Esophagus (tissue), 2 donors: Measurements from ENCODE around the gene ADIPOR2. TPM values are rescaled to one million over a fixed set of nuclear protein-coding genes. Genes with fewer than 3 reads are reported as not detected.

Experiments
- H3K27ac ChIP-seq, 2 donors: one replicate each; pipeline ENCODE4 v1.5.1; 2013; ENCODE audit warnings: low read depth in 2 of 2, mild to moderate bottlenecking in 2 of 2, inconsistent platforms in 1 of 2, low read length in 1 of 2, moderate library complexity in 1 of 2
- H3K27me3 ChIP-seq, 2 donors: one replicate each; pipeline ENCODE4 v1.6.1; 2013; ENCODE audit warnings: low read length in 2 of 2, control low read depth in 1 of 2, mild to moderate bottlenecking in 1 of 2; ENCODE audit not compliant: insufficient read depth in 2 of 2, control insufficient read depth in 1 of 2
- H3K36me3 ChIP-seq, 2 donors: one replicate each; pipeline ENCODE4 v1.6.1; 2013; ENCODE audit warnings: low read length in 1 of 2; ENCODE audit not compliant: control insufficient read depth in 2 of 2, insufficient read depth in 2 of 2
- H3K4me1 ChIP-seq, 2 donors: one replicate each; pipeline ENCODE4 v1.6.1; 2013; ENCODE audit warnings: low read length in 1 of 2; ENCODE audit not compliant: control insufficient read depth in 2 of 2, insufficient read depth in 2 of 2
- H3K4me3 ChIP-seq, 2 donors: one replicate each; pipeline ENCODE4 v1.5.1; 2013; ENCODE audit warnings: low read length in 2 of 2, mild to moderate bottlenecking in 2 of 2, low read depth in 1 of 2, moderate library complexity in 1 of 2
- H3K9me3 ChIP-seq, 2 donors: one replicate each; pipeline ENCODE4 v1.6.1; 2013; ENCODE audit warnings: mild to moderate bottlenecking in 2 of 2, low read depth in 1 of 2, low read length in 1 of 2, moderate library complexity in 1 of 2; ENCODE audit not compliant: control insufficient read depth in 2 of 2, insufficient read depth in 1 of 2
- WGBS, 2 donors: extraction: QIAGEN DNeasy Blood & Tissue Kit; methylation state at CpG; one replicate each; pipeline ENCODE4 v1.1.7; 2013; 5-methylcytosine and 5-hydroxymethylcytosine counted together
- polyA plus RNA-seq, 2 donors: library from polyadenylated mRNA; stranded (reverse); fragments of 200-250 nt; gene quantifications; one replicate each; pipeline ENCODE4 v1.2.3, GENCODE V29; 2013
- donor health status: healthy with polysubstance abuse.
- donor health status: Bipolar disorder and iron deficiency.

Gene ADIPOR2
- polyA plus RNA-seq, 2 donors: 29.9 to 33.7 TPM

DNA sequence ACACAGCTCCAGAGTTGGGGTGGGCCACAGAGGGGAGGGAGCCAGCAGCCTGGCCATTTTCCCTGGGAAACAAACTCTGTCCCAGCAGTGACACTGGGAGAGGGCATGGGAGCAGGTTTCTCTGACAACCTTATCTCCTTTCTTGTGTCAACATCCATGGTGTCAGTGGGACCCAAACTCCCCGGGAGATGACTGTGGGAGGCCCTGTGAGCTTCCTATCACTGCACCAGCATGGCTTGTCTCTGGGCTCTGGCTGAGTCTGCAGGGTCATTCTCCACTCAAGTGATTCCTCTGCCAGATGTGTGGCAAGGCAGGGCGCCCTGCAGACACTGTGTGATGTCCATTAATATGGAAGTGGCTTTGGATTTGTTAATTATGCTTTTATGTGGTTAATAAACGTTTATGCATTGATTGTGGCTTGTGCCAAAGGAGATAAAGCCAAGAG lies 139.6 kb downstream of the ADIPOR2 start:
- no peak overlapping the region for H3K4me3 ChIP-seq
- H3K36me3 ChIP-seq: no peaks in the 10 kb centered on the region
- no peak overlapping the region for H3K27ac ChIP-seq
- no peaks in the 10 kb centered on the region for H3K9me3 ChIP-seq
- H3K4me1 ChIP-seq: peaks cover 7% of the 10 kb centered on the region in 2 donors
- peaks cover 0 to 3% of the 10 kb centered on the region in 2 donors for H3K27me3 ChIP-seq
- 24 to 25% methylated on average over 3 of the region's 3 CpGs for WGBS, 2 donors

DNA sequence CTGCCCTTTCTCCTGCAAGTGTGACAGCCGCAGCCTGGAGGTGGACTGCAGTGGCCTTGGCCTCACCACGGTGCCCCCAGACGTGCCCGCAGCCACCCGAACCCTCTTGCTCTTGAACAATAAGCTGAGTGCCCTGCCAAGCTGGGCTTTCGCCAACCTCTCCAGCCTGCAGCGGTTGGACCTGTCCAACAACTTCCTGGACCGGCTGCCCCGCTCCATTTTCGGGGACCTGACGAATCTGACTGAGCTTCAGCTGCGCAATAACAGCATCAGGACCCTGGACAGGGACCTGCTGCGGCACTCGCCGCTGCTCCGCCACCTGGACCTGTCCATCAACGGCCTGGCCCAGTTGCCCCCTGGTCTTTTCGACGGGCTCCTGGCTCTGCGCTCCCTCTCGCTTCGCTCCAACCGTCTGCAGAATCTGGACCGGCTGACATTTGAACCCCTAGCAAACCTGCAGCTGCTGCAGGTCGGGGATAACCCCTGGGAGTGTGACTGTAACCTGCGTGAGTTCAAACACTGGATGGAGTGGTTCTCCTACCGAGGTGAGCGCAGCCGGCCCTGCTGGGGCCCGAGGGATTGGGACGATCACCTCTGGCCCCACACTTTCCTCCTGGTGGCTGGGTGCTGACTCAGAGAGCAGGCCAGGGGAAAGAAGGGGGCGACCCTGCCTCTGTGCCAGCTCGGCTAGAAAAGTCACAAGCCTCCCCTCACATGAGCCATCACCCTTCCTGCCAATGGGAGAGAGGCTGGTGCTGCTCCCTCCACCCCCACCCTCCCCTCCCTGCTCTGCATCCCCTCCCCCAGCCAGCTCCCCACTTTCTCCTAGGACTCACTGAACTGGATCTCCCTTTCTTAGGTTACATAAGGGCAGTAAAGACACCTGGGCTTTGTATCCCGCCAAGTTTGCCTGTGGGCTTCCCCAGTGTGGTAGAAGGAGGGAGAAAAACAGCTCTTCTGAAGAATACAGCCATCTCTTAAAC lies 140.4 kb downstream of the ADIPOR2 start:
- Histone ChIP-seq H3K4me3 (no peak overlapping the region), H3K27me3 (peaks cover 0 to 3% of the 10 kb centered on the region in 2 donors), H3K36me3 (no peaks in the 10 kb centered on the region), H3K9me3 (no peaks in the 10 kb centered on the region), H3K27ac (no peak overlapping the region), H3K4me1 (peaks cover 7% of the 10 kb centered on the region in 2 donors)
- 9 to 10% methylated on average over 34 of the region's 34 CpGs for WGBS, 2 donors

DNA sequence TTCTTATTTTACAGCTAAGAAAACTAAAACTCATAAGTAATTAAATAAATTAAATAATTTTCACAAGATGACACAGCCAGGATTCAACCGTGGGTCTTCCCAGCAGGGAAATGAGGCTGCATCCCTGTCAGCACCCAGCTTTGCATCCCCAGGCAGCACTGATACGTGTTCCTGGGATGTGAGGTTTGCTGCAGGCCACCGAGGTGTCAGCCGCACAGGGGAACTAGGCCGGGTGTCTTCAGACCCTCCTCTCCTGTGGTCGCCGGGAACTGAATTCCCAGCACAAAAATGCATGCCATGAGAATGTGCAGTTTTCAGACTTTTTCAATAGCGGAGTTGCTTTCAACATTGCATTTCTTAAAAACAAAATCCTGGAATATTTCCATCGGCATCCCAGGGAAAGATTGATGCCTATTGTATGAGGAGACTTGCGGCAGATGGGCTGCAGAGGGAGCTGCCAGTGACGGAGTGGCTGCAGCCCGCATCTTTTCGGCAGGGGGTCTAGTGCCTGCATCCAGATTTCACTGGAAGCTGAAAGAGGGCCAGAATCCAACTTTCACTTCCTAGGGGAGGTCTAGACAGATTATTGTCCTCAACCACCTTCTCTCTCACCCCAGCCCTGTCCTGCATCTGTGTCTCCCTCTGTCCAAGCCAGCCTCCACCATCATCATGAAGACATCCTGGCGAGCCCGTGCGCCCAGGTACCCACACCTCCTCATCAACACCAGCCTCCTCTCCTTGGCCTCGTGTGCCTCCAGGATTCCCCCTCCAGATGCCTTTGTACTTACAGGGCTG lies 142.1 kb downstream of the ADIPOR2 start:
- H3K27me3 ChIP-seq: peaks cover 0 to 3% of the 10 kb centered on the region in 2 donors
- H3K4me1 ChIP-seq: peaks cover 7% of the 10 kb centered on the region in 2 donors
- 71 to 75% methylated on average over 17 of the region's 17 CpGs for WGBS, 2 donors
- H3K36me3 ChIP-seq: no peaks in the 10 kb centered on the region
- H3K27ac ChIP-seq: no peak overlapping the region
- H3K4me3 ChIP-seq: no peak overlapping the region
- no peaks in the 10 kb centered on the region for H3K9me3 ChIP-seq

DNA sequence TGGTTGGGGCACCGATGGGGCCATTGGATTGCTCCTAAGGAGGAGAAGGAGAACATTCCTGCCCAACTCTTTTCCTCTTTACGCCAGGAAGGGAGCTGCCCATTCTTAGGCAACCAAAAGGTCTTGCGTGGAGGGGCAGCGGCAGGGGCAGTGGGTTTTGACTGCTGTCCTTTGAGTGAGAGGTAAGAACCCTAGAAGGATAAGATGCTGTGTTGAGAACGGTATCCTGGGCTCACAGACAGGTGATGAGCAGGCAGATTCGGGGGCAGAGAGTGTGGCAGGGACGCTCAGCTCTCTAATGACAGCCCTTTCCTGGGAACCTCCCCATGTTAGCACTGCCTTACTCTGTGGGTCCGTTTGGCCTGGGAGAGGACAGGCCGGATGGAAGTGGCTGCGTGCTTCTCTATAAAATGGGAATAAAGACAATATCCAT lies 142.7 kb downstream of the ADIPOR2 start:
- no peaks in the 10 kb centered on the region for H3K36me3 ChIP-seq
- peaks cover 7% of the 10 kb centered on the region in 2 donors for H3K4me1 ChIP-seq
- no peak overlapping the region for H3K4me3 ChIP-seq
- H3K27ac ChIP-seq: no peak overlapping the region
- H3K9me3 ChIP-seq: no peaks in the 10 kb centered on the region
- H3K27me3 ChIP-seq: peaks cover 0 to 3% of the 10 kb centered on the region in 2 donors
- WGBS, 2 donors: 81 to 82% methylated on average over 10 of the region's 10 CpGs

DNA sequence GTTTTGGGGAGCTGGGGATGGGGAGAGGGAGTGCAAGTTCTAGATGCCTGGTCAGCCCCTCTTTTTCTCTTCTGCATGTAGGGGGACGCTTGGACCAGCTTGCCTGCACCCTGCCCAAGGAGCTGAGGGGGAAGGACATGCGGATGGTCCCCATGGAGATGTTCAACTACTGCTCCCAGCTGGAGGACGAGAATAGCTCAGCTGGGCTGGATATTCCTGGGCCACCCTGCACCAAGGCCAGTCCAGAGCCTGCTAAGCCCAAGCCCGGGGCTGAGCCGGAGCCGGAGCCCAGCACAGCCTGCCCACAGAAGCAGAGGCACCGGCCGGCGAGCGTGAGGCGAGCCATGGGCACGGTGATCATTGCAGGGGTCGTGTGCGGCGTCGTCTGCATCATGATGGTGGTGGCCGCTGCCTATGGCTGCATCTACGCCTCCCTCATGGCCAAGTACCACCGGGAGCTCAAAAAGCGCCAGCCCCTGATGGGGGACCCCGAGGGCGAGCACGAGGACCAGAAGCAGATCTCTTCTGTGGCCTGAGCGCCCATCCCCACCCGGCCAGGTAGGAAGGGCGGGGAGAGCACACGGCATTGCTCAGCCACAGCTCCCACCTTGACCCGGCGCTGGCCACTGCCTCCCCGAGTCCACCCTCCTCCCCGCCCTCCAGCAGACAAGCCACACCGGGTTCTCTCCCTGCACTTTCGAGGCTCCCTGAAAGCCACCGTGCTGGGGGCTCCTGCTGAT lies 143.5 kb downstream of the ADIPOR2 start:
- Histone ChIP-seq H3K36me3 (no peaks in the 10 kb centered on the region), H3K9me3 (no peaks in the 10 kb centered on the region), H3K4me3 (no peak overlapping the region), H3K27me3 (peaks cover 0 to 3% of the 10 kb centered on the region in 2 donors), H3K27ac (no peak overlapping the region), H3K4me1 (peaks cover 7% of the 10 kb centered on the region in 2 donors)
- WGBS, 2 donors: 85% methylated on average over 34 of the region's 34 CpGs

DNA sequence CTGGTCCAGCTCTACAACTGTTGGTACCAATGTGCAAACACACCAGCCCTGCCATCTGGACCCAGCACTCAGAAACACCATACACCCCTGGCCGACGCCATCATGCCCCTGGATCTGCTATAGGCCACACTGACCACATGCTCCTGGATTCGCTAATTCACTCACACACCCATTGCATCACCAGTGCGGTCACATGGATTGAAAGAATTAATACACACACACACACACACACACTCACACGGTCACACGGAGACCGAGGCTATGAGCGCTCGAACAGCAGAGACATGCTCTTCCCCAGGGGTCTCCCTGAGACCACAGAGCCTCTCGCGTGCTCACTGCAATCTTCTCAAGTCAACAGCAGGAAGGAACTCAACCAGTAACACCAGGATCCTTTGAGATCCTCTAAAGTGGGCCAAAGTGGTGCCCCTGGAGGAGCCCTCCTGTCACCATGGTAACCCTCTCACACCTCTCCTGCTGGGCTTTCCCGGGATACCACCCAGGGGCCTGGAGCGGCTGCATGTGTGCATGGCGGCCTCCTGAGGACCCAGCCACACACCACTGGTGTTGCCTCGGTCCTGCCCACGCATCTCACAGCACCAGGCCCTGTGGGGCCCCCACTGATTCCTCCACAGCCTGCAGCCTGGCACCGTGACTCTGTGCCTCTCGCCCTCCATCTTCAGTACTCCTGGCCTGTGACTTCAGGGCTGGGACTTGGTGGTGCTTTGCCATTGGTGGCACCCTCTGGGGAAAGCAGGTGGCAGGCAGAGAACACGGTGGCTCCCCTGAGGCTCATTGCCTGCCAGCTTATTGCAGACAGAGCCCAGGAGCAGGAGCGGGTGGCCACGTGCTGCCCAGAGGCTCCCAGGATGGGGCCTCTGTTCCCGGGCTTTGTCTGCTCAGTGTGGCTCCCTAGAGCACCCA lies 144.6 kb downstream of the ADIPOR2 start:
- Histone ChIP-seq H3K27ac (no peak overlapping the region), H3K27me3 (peaks cover 0 to 3% of the 10 kb centered on the region in 2 donors), H3K36me3 (no peaks in the 10 kb centered on the region), H3K4me1 (peaks cover 7% of the 10 kb centered on the region in 2 donors), H3K9me3 (no peaks in the 10 kb centered on the region), H3K4me3 (no peak overlapping the region)
- 77 to 82% methylated on average over 22 of the region's 22 CpGs for WGBS, 2 donors

DNA sequence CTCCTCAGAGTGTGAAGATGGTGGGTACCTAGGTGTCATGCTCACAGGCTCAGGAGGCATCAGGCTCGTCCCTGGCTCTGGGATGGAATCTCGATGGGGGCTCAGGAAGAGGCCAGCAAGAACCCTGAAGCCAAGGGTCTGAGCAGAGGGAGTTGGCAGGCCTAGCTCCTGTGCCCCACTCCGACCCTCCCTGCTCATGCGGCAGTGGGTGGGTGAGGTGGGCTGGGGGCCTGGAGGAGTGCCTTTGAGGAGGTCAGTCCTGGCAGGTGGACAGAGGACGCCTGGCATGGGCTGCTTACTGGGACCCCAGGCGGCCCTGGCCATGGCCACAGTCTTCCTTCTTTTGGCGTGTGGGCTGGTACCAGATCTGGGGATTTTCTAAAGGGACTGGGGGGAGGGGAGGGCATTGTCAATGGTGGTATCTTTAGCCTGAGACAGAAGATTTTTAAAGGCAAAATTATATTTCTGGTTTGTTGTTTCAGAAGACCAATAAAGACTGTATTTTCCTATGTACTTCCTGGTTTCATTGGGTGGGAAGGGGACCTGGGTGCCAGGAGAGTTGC lies 145.5 kb downstream of the ADIPOR2 start:
- Histone ChIP-seq H3K27me3 (peaks cover 0 to 1% of the 10 kb centered on the region in 2 donors), H3K4me1 (peaks cover 1% of the 10 kb centered on the region in 2 donors), H3K36me3 (no peaks in the 10 kb centered on the region), H3K27ac (no peak overlapping the region), H3K9me3 (no peaks in the 10 kb centered on the region), H3K4me3 (no peak overlapping the region)
- WGBS, 2 donors: 69 to 79% methylated on average over 7 of the region's 7 CpGs

DNA sequence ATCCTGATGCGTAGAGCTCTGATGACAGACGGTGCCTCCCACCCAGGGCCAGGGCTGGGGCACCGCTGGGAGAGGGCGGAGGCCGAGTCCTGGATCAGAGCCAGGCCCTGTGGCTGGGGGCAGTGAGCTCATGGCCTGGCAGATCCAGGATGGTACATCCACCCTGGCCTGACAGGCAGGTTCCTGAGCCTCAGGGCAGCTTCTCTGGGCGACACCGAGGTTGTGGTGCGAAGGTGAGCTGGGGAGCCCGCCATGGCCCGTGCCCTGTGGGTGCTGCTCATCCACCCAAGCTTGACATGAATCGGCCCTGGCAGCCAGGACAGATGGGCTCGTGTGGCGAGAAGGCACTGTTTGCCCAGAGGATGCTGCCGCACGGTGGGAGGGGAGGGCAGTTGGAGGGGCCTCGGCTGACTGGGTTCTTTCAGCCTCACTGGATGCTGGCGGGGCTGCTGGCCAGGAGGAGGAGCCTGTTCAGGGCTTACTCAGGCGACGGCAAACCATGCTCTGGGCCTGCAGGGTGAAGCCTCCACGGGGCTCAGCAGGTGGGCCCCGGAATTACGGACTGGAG lies 146.1 kb downstream of the ADIPOR2 start:
- H3K27ac ChIP-seq: no peak overlapping the region
- no peaks in the 10 kb centered on the region for H3K9me3 ChIP-seq
- no peak overlapping the region for H3K4me3 ChIP-seq
- H3K27me3 ChIP-seq: no peaks in the 10 kb centered on the region
- 50 to 54% methylated on average over 21 to 22 of the region's 22 CpGs for WGBS, 2 donors
- no peaks in the 10 kb centered on the region for H3K36me3 ChIP-seq
- H3K4me1 ChIP-seq: no peaks in the 10 kb centered on the region
